Activated T-cell treated with anti-CD3 and anti-CD28 coated beads for 24 hours (primary cell): ENCODE results near the gene NR3C2.

Experiments
- DNase-seq: peaks from one replicate; pipeline ENCODE4 v3.0.0-alpha.2; 2020; ENCODE audit warnings: low read depth

Gene NR3C2

DNA sequence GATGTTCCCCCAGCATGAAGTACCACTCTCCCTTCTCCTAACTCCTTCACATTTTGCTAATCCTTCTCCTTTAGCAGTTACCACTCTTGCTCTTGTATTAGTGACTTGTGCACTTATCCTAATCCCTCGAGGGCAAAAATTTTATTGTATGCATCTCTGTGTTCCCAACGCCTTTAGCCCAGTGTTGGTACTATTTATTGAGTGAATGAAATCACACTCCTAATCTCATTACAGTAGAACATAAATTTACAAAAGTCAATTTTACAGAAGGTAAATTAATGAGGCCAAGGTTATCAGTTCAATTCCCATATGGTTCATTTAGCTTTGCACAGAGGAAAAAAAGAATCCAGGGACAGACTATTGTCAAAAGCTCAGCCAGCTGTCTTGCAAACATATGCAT lies 178.4 kb downstream of the NR3C2 start:
- no peak for DNase-seq

DNA sequence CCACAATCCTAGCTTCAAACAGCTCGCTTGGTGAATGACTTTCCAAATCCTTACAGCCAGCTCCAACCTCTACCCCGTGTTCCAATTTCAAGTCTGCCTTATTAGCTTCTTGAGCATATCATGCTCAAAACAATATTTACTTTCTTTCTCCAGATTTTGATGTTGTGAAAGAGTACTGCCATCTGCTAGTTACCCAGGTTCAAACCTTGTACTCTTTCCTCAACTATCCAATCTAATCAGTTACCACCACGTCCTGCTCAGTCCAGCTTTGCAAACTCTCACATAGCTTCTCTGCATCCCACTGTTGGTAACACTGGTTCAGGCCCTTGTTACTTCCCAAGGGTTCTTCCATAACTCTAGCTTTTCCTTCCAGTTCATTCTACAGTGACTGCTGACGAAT lies 179.1 kb downstream of the NR3C2 start:
- no peak for DNase-seq

DNA sequence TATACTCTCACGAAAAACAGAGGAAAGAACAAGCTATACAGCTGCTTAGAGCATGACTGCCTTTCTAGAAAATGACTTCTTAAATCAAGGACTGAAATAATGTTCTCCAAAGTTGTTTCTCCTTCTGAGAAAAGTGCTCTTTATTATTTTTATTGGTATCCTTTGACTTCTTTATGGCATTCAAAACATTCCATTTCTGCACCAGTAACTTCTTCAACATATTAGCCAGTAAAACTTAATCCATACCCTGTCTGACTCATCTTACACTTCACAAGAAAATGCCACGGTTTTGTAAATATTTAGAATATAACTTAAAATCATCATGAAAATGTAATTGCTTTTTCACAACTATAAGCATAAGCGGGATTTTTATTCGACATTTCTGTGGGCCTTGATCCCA lies 180.4 kb downstream of the NR3C2 start:
- no peak for DNase-seq

- DNase-seq: no peak
These were observed 182.4 kb downstream of the NR3C2 start for GRCh38 chr4:148259841-148260240.

- DNase-seq: no peak
These were observed 183.7 kb downstream of the NR3C2 start for GRCh38 chr4:148258535-148258934.

DNA sequence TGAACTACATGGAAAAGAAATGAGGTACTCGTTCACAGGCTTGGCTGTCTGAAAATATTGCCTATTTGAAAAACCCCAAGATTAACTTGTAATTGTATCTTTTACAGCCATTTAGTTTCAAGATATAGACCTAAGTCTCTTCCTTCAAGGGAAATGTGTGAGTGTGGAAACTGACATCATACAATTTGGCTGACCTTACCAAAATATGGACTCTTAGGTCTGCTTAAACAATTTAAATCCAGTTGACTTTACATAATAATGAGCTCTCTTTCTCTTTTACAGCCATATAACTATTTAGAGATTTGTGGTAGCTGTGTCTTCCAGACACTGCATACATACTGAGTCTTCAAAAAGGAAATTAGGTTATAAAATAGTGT lies 186.9 kb downstream of the NR3C2 start:
- DNase-seq: no peak

GRCh38 chr4:148254621-148255343 lies 187.4 kb downstream of the NR3C2 start:
- no peak for DNase-seq

GRCh38 chr4:148253768-148254167 lies 188.4 kb downstream of the NR3C2 start:
- no peak for DNase-seq

DNA sequence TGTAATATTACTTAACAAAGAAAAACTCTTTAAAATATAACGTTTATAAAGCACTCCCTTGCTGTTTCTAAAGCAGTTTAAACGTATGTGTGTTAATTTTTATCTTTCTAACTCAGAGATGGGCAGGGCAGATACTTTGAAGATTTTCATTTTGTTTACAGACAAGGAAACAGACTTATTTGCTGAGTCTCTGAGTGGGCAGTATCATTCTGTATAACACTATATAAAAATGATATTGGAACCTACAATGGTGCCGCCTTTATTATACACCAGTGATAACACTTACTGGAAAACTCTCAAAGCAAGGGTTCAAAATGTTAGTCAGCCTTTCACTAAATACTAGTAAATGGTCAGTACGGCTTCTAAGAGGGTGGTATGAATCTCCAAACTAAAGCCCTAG lies 193.4 kb downstream of the NR3C2 start:
- no peak for DNase-seq

- no peak for DNase-seq
These were observed 197.2 kb downstream of the NR3C2 start for GRCh38 chr4:148245015-148245414.

DNA sequence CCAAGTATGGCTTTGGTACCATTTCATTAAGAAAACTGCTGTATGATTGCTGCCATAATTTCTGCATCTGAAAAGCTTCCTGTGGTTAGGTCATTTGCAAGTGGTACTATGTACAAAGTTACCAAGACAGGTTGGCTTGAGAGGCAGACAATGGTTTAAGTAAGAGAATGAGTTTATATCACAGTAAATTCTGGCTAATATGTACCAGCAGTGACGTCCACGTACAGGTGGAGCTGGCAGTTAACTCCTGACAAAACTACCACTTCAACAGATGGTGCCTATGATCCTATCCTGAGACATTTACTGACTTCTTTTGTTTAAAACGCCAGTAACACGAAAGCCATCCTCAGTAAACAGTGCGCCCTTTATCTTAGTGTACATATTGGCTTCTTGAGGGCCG lies 198.4 kb downstream of the NR3C2 start:
- DNase-seq: no peak

DNA sequence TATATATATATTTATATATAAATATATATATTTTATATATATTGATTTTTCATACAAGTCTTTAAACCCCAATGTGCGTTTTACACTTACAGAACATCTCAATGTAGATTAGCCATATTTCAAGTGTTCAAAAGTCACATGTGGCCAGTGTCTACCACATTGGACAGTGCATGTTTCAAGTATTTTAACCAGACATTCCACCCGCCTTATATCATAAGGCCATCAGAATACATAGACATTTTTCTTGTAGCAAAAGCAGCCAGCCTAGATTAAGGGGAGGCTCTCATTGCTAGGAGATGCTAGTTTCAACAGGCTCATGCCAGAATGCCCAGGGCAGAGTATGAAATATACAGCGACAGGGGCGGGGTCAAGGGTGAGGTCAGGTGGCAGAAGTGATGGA lies 202.0 kb downstream of the NR3C2 start:
- no peak for DNase-seq

DNA sequence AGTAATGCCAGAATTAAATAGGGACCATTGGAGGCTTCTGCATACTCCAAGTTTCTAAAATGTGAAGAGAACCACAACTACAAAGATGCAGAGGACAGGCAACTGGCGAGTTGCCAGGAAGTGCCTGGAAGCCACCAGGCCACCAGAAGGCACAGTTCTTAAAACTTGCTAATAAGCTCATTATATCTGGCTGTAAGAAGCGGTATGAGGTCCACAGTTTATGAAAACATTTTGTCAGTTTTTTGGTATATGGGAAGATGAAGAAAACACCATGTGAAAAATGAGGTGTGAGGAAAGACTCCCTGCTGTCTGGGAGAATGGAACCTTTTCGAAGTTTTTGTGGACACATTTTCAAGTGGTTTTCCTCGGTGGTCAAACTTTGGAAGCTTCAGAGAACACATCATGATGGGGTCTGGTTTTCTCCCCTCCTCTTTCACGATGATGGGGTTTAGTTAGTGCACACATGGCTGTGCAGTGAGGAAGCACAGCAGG lies 202.7 kb downstream of the NR3C2 start:
- DNase-seq: no peak

DNA sequence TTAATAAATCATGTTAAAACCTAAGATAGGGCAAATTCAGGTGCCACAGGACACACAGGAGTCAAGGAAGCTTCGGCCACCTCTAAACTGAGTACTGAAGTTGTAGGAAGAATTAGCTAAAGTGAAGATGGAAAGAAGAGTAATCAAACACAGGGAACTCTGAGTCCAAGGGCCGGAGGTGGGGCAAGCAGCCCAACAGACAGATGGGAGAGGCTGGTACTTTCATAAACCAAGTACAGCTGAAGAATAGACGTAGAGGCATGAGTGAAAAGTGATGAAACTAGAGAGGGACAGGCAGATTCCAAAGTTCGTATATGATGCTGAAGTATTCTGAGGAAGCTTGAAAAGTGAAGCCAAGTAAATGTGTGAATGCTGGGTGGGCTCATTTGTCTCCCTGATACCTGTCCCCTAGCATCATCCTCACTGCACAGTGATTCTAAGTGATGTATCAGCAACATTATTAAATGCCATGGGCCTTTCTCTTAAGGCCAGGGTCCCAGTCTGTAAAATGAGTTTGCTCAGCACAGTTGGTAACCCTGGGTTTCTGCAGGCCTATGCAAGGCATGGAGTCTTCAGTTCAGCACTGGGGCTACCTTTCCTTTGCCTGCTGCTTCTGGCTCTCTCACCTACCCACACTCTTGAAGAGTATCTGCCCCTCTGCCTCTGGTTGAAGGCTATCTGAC lies 203.3 kb downstream of the NR3C2 start:
- no peak for DNase-seq

DNA sequence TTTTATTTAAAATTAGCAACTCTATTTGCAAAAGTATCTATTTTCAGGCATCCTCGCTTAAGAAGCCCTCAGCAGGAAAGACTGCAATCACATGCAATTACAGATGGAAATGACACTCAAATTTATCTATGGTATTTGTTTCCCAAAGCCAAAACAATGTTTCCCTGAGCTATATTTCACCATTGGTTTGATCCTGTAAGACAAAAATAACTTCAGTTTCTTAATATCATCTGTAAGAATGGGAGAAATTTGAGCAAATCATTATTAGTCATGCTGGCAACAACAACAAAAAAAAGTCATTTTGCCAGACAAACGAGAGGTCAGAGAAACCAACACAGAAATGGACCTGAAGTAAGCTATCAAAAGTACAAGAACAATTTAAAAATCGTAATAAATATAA lies 204.1 kb downstream of the NR3C2 start:
- DNase-seq: no peak

DNA sequence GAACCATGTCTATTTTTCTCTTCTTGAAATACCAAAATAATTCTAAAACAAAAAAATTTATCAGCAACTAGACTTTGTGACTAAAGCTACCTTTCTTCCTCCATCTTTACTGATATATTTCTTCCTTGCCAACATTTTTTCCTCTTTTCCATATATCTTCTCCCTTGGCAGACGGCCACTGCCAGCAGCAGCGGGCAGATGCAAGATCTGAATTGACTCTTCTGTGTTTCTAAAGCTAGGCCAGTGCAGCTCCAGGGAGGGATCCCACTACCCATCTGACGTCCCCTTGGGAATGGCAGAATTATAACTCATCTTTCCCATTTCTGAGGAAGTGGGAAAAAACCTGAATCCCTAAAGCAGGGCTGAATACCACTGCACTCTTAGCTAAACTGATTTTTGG lies 206.4 kb downstream of the NR3C2 start:
- DNase-seq: no peak

DNA sequence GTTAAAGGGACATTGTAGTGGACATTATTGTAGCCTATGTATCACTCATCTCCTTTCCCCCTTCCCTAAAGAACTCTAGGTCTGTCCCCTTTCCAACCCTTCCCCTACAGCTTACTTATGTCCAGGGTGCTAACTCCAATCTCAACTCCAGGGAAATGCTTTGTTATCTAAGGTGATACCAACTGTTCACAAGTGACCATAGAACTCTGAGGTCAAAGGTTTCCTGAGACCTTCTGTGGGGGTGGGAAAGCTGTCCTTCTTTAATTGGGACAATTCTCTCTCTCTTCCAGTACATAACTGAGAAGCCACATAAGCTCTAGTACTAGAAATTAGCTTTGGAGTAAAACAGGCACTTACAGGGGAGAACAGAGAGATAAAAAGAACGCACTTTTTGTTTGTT lies 212.4 kb downstream of the NR3C2 start:
- DNase-seq: no peak

- no peak for DNase-seq
These were observed 213.2 kb downstream of the NR3C2 start for GRCh38 chr4:148229028-148229427.

- DNase-seq: no peak
These were observed 215.1 kb downstream of the NR3C2 start for GRCh38 chr4:148227147-148227546.

DNA sequence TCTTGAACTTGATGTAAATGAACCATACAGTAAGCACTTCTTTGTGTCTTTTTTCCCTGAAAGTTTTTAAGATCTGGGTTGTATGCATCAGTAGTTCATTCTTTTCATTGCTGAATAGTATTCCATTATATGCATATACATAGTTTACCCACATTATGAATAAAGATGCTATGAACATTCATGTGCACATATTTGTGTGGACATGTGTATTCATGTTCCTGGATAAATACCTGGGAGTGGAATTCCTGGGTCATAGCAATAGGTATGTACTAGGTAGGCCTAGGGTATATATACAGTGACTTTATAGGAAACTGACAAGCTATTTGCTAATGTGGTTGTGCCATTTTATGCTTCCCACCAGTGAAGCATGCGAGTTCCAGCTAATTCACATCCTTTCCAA lies 215.9 kb downstream of the NR3C2 start:
- DNase-seq: no peak

GRCh38 chr4:148225639-148226038 lies 216.6 kb downstream of the NR3C2 start:
- DNase-seq: no peak

- DNase-seq: no peak
These were observed 217.7 kb downstream of the NR3C2 start for GRCh38 chr4:148224476-148224875.

- DNase-seq: no peak
These were observed 219.1 kb downstream of the NR3C2 start for GRCh38 chr4:148222991-148223660.
